ENCODE data around the gene MUC5B. TPM values are rescaled to one million over a fixed set of nuclear protein-coding genes. Genes with fewer than 3 reads are reported as not detected.

Gene MUC5B
- total and polyA plus RNA-seq, 2 donors (not counting 1 experiment from before 2014, with no cell fraction given), result not detected

- CTCF ChIA-PET, result no interaction called here
- 97% methylated on average over 28 of the region's 32 CpGs for WGBS (ENCODE audit: insufficient coverage)
- peaks cover 17% of the 10 kb centered on the region for H4K20me1 ChIP-seq (ENCODE audit: control insufficient read depth, insufficient read depth, low read length, poor library complexity, severe bottlenecking)
Observed at GRCh38 chr11:1276041-1276790, 53.4 kb downstream of the MUC5B start.

More at GRCh38 chr11:1276041-1276790, 53.4 kb downstream of the MUC5B start:
- H3K9me3 Mint-ChIP-seq (ENCODE audit: insufficient read depth), result no peaks in the 10 kb centered on the region
- no peaks in the 10 kb centered on the region for H3K27me3 ChIP-seq (replicated peaks in 1 of 4; ENCODE audit: control extremely low read depth in 1 of 4, control insufficient read depth in 3 of 4, insufficient read depth in 4 of 4, low read length in 3 of 4)
- no peak overlapping the region for H2AFZ ChIP-seq (ENCODE audit: insufficient read depth, low read depth, low read length, poor library complexity, severe bottlenecking)
- DNase-seq (no peak), ATAC-seq (ENCODE audit: low read depth) (no peak)
- H3K79me2 ChIP-seq (ENCODE audit: control insufficient read depth, insufficient read depth, low read length), result no peaks in the 10 kb centered on the region
- H3K9me3 ChIP-seq (ENCODE audit: control extremely low read depth in 1 of 3, control insufficient read depth in 2 of 3, insufficient read depth in 1 of 3, low read length in 2 of 3), result no peaks in the 10 kb centered on the region
- POLR2A ChIA-PET, result no interaction called here
- no peak overlapping the region for H3K27ac Mint-ChIP-seq
- no peak overlapping the region for H3K4me3 Mint-ChIP-seq
- no peak overlapping the region for H3K4me3 ChIP-seq (ENCODE audit: control extremely low read depth in 1 of 5, extremely low read depth in 1 of 5, insufficient read depth in 1 of 5, low read depth in 2 of 5, low read length in 4 of 5)
- H3K4me1 Mint-ChIP-seq, result no peaks in the 10 kb centered on the region
- intact Hi-C loops (cut with micrococcal nuclease), result no loop called here
- no peak overlapping the region for H3K4me2 ChIP-seq (replicated peaks; ENCODE audit: low read depth, low read length, poor library complexity, severe bottlenecking)
- TF ChIP-seq EZH2 (IDR thresholded peaks at IDR 0.05; ENCODE audit: borderline replicate concordance, insufficient read depth, low read depth, low read length, poor library complexity, severe bottlenecking) (no peak), CTCF (IDR thresholded peaks at IDR 0.05) (no peak)
- H3K27me3 Mint-ChIP-seq, result no peaks in the 10 kb centered on the region
- H3K27ac ChIP-seq (ENCODE audit: low read length in 2 of 2), result no peak overlapping the region
- H3K36me3 ChIP-seq (replicated peaks in 1 of 2; ENCODE audit: control extremely low read depth in 1 of 2, control insufficient read depth in 1 of 2, extremely low read depth in 1 of 2, insufficient read depth in 2 of 2, low read length in 1 of 2), result peaks cover 0 to 34% of the 10 kb centered on the region in 2 experiments
- H3K9ac ChIP-seq (ENCODE audit: low read length), result no peak overlapping the region
- no peaks in the 10 kb centered on the region for H3K4me1 ChIP-seq (ENCODE audit: control insufficient read depth in 2 of 2, insufficient read depth in 2 of 2, low read length in 2 of 2)

Measured in B cell (primary cell).